Right ventricle myocardium inferior (tissue), 1 donor: ENCODE data around the gene PLAA. TPM values are rescaled to one million over a fixed set of nuclear protein-coding genes. Genes with fewer than 3 reads are reported as not detected.

Source experiments
- ATAC-seq: fragments of 200-7000 bp; cut with Tn5 transposase; one replicate; pipeline ENCODE4 v1.9.1; 2020; ENCODE audit warnings: mild to moderate bottlenecking, moderate library complexity
- DNase-seq: peaks from one replicate; pipeline ENCODE4 v3.0.0; 2021; ENCODE audit errors: missing footprints
- intact Hi-C: fragments of 100-400 bp; cut with DNase I; formaldehyde crosslinking; loops from one replicate; pipeline ENCODE4 v1.11.0; 2022
- long read RNA-seq: library from polyadenylated mRNA; unstranded; transcript quantifications from one replicate; pipeline ENCODE4 v2.0.0, GENCODE V29; 2021
- total RNA-seq: library from RNA; stranded (reverse); fragmentation: NEBNext Ultra II Directional; extraction: Animal tissue kit (Norgen Biotek cat#: 25700); gene quantifications from one replicate; pipeline ENCODE4 v1.2.1, GENCODE V29; 2021
- donor health status: DM: no; HTN: yes; CAD: no; lungs with severe emphysema.

Gene PLAA
- 30.3 TPM for total RNA-seq
- long read RNA-seq, full-length matches to known transcripts = 30 of 31 reads
- long read RNA-seq, partial matches to known transcripts = 0 of 31 reads
- long read RNA-seq, other reads (novel, unspliced or antisense) = 1 of 31 reads

DNA sequence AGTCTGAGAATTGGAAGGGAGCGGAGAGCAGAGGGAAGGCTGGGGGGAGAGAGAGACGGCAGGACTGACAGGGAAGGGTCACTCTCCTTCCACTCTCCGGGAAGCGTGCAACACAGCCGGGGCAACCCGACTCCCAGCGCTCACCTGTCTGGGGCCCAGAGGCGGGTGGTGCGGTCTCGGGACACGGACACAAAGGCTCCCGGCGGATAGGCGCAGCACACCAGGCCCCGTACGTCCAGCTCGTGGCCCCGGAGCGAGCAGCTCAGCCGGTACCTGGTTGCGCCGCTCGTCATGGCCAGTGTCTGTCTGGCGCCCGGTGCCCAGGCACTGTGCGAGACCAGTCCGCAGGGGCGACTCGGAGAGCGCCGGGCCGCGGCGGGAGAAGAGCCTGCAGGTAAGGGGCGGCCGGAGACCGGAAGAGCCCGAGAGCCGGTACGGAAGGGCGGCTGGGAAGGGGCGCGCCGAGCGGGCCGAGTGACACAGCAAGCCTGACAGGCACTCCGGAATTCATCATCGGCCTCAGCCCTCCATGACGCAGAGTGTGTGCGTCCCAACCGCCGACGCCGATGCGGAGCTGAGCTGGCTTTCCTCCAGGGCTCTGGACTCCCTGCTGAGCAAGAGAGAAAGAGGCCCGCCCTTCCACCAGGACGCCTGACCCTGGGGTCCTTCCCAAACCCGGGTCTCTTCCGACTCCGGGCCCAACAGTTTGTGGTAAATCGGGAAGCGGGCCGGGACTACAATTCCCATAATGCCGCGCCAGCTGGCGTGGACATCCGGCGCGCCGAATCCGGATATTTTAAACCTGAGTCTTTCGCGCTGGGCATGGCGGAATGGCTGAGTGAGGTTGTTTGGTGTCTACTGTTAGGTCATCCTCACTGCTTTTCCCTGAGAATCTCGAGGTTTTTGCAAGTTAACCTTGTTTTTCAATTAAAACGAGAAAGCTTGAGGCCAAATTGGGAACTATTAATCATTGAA is at the start of gene PLAA:
Gene PLAA (minus strand): TSS at position 490 of the 975 bp plus-strand sequence. CDS start 197 bp downstream, at position 293.
- DNase-seq (peak; percentile 94), ATAC-seq (peak; percentile 99)
- intact Hi-C loops = loop anchor here (2.0 kb wide), 1 partner anchor 54 kb away; the partner anchor contains the start of gene CAAP1

DNA sequence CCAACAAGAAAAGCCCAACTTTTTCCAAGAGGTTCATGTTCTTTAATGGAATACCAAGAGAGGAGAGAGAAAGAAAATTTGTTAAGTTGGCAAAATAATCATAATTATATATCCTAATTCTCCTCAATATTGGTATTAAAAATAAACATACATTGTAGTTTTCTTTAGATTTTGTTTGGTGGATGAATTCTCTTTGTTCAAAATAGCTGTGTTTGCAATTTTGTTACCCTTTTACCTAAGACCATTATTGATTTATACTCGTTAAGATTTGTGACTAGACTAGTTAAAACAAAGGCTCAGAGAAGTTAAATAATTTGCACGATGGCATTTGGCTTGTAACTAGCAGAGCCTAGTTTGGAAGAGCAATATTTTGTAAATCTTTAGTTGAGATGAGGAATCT is 48.8 kb upstream of the PLAA start:
- intact Hi-C loops = no loop called here
- ATAC-seq (no peak), DNase-seq (no peak)

DNA sequence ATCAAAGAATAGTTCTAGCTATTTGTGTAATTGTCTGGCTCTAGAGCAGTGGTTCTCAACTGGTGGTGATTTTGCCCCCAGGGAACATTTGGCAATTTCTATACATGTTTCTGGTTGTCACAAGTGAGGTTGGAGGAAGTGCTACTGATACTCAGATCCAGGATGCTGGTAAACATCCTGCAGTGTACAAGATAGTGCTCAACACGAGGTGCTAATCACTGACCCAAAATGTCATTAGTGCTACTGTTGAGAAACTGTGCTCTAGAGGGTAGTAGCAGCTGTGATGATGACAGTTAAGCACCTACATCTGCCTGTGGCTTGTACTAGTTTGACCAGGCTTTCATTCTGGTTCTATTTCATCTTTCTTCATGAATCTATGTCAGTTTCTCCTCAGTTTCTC is 36.3 kb upstream of the PLAA start:
- intact Hi-C loops = no loop called here
- DNase-seq = no peak
- ATAC-seq = no peak

DNA sequence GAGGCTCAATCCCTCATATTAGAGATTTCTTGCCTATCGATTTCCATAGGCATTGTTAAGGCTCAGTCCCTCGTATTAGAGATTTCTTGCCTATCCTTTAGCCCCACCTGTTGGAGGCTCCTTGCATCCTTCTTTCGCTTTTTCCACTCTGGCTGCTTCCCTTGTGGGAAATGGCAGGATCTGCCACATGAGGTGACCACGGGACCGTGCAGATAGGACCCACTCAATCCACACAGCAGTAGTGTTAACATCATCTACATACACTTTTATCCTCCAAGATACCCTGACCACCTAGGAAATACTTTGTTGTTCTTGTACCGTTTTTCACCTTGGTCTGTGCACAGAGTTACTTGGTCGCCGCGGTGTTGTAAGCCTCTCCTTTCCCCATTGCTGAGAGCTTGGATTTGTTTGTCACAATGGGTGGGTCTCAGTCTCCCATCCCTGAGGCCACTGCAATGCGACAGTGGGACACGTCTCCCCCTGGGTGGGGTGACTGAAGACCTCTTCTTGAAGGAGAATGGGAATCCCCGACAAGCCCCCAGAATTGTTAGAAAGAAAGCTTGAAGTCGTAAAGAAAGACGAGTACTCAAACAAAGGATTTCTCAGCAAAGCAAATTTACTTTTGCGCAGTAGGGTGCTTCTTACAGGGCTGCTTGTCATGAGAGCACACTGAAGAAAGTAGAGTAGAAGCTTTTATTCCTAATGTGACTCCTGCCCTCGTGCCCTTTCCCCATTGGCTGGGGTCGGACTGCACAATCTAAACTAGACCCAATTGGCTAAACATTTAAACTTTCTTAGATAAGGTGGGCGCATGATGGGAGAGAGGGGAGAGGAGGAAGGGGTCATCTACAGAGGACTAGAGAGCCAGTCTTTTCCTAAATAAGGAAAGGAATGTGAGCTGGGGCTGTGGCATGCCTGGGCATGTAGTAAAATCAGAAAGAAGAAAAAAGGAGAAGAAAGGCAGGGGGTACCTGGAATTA is 29.0 kb upstream of the PLAA start:
- peak; percentile 52 for ATAC-seq
- DNase-seq = no peak

DNA sequence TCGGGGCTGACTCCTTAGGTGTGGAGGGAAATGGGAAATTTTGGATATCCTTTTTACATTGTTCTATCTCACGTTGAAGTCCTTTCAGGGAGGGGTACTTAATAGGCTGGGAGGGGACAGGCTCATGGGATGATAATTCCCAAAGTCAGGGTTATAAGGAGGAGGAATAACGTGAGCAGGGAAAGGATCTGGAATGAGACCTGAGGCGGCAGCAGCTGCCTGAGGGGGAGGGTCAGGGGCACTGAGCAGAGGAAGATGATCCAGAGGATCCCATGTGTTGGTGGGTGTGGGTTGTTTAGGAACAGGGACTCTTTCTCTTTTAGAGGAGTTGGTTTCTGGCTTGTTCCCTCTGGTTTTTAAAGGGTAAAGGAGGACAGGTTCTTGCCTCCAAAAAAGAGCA is 27.9 kb upstream of the PLAA start:
- no peak for DNase-seq
- no peak for ATAC-seq
- intact Hi-C loops = loop anchor here (2.0 kb wide), 1 partner anchor 230 kb away; no protein-coding TSS in a partner anchor

More for the DNA sequence above, 29.0 kb upstream of the PLAA start:
- intact Hi-C loops = loop anchor here (2.0 kb wide), 1 partner anchor 231 kb away; no protein-coding TSS in a partner anchor

DNA sequence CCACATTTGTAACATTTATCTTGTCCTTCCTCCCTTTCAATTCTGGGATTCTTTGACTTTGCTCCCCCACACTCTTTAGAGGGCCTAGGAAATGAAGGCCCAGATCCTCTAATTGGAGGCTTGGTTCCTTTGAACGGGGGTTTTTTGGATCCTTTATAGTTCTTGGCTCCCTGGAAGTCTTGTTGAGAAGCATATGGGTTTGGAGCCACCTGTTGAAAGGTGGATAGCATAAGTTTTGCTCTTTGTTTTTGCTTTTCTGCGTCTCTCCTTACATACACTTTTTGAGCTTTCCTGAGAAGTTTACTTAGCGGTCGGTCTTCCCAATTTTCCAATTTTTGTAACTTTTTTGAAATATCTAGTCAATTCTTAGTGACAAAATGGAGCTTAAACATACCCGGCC is 26.9 kb upstream of the PLAA start:
- ATAC-seq = no peak
- DNase-seq = no peak
- intact Hi-C loops = loop anchor here (2.0 kb wide), 1 partner anchor 229 kb away; no protein-coding TSS in a partner anchor

DNA sequence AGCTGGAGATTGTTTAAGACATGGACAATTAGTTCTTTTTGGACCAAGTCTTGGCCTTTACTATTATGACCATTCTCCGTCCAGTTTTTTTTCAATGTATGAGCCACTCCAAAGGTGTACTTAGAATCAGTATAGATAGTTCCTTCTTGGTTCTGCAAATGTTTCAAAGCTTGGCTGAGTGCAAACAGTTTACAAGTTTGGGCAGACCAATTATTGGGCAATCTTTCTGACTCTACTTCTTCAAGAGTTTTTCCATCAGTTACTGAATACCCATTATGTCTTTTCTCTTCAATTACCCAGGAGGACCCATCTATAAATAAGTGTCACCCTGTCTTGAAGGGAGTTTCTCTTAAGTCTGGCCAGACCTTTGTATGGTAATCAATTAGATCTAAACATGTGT is 24.7 kb upstream of the PLAA start:
- no peak for DNase-seq
- intact Hi-C loops = no loop called here
- ATAC-seq = no peak

DNA sequence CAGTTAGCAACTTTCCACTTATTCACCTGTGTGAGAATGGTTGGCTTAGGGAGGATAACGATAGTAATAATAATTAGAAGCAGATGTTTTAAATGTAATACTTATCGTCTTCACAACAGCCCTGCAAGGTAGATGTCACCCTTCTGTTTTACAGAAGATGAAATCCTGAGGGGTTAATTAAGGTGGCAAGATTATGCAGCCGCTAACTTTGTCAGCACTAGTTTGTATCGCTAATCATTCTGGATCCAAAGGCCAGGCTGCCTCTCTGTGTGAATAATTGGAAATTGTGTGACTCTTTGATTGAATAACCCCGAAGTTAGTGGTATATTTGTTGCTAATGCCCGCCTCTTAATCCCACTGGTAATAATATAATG is 9.8 kb upstream of the PLAA start:
- intact Hi-C loops = loop anchor here (2.0 kb wide), 1 partner anchor 64 kb away; the partner anchor contains the start of gene CAAP1
- ATAC-seq = no peak

DNA sequence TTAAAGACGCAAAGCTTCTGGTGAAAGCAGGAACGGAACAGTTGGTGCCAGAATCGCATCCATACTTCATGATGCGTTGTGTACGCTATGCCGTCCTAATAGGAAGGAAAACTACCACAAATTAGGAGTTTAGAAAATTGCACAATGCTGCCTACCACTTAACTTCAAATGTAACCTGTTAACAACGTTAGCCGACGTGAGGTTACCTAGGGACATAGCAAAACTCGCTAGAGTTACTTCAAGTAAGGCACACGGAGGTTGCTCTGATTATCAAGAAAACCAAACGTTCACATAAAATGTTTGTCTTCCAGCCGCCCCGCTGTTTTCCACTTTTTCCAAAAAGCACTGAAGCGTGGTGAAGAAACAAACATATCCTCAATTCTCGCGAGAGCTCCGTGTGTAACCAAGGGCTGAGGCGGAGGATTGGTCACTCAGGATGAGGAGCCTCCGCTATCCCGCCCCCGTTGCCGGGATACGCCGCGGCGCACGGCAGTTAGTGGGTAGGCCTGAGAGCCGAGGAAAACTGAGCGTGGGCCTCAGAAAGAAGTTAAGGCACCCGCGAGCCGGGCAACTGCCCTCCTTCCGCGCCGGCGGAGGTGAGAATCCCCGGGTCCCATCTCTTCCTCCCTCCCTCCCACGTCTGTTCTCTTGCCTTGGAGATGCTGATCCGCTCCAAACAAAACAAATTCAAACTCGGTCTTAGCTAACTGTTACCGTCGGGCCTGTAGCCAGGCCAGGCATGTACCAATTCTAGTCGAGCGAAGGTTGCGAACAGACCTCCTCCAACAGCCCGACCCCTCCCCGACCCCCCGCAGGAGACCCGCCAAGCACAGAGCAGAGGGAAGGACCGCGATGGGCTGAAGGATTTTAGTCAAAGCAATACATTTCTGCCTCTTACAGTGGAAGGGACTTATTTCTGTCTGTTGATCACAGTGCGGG is 9.1 kb upstream of the PLAA start, which contains the start of gene IFT74:
Gene IFT74 (plus strand): TSS at position 492 of the 939 bp plus-strand sequence. CDS start 5,556 bp downstream, outside the sequence.
- DNase-seq (peak; percentile 99), ATAC-seq (peak; percentile 100)
- intact Hi-C loops = loop anchor here (2.0 kb wide), 1 partner anchor 63 kb away; the partner anchor contains the start of gene CAAP1

More for the DNA sequence above, 9.8 kb upstream of the PLAA start:
- DNase-seq = no peak

DNA sequence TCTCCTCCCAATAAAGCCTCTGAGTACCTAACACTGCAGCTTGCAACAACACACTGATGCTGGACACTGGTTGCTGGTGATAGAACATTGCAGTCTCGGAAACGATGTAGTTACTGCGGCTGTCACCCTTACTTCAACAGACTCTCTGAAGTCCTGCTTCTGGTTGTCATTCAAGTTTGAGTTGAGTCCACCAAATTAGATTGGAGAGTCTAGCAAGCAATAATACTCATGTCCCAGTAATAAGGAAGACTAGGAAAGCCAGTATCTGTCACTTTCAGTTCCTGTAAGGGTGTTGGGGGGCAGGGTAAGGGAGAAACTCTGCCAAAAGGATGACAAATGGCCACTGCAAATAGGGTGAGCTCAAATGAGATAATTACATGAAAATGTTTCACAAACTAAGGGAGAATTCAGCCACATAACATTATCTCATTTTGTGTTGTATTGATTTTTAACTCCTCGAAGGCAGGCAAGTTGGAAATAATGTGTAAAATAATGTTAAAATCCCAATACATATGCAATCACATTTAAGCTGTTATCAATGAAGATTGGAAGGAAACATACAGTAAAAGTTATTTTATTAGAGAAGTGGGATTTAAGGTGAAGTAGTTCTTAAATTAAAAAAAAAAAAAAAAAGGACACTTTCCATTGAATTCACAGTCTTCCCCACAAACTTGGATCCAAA is 8.3 kb upstream of the PLAA start:
- ATAC-seq (peak; percentile 41), DNase-seq (no peak)
- intact Hi-C loops = no loop called here

DNA sequence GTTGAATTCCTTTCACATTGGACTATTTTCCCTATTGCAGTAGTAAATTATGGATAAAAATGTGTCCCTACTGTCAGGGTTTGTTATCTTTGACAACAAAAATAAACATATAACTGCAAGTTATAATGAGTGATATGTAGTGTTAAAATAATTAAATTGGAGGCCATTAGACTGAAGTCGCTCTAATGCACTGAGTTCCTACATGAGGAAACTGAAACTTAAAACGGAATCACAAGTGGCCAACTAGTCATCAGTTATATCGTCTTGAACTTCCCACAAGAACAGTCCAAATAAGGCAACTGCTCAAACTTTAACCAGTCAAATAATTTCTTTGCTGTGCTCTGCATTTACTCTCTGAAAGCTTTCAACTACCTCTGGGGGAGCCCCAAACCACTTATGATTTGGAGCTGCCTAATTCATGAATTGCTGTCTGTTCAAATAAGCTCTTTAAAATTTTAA is 7.0 kb upstream of the PLAA start:
- DNase-seq (no peak), ATAC-seq (no peak)
- intact Hi-C loops = no loop called here

DNA sequence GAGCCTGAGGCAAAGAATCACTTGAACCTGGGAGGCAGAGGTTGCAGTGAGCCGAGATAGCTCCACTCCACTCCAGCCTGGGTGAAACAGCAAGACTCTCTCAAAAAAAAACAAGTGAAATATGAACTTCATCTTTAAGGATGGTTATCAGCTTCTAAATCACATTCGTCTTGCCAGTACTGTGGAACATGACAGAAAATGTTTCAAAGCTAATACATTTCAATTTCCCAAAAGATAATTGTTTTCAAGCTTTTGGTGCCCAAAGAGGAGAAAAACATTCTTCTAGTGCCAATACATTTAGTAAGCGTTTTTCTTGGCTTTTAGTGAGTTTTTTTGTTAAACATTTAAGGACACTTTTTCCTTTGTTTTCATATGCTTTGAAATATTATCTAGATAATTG is 4.8 kb upstream of the PLAA start:
- ATAC-seq (no peak), DNase-seq (no peak)
- intact Hi-C loops = no loop called here

DNA sequence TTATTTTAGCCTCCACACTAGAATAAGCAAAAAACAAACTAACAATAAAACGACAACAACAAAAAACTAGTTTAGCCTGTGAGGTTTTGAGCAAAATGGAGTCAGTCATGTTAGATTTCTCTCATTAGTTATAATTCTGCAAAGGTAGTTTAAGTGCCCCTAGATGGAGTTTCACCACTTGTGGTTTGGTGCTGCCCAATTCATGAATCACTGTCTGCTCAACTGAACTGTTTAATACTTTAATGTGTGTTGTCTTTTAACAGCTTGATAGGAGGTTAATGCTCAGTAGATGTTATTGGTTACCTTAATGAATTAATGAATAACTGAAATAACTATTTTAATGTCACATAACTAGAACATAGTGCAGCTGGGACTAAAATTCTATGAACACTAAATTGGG is 3.5 kb upstream of the PLAA start:
- intact Hi-C loops = no loop called here
- no peak for DNase-seq
- ATAC-seq = no peak

DNA sequence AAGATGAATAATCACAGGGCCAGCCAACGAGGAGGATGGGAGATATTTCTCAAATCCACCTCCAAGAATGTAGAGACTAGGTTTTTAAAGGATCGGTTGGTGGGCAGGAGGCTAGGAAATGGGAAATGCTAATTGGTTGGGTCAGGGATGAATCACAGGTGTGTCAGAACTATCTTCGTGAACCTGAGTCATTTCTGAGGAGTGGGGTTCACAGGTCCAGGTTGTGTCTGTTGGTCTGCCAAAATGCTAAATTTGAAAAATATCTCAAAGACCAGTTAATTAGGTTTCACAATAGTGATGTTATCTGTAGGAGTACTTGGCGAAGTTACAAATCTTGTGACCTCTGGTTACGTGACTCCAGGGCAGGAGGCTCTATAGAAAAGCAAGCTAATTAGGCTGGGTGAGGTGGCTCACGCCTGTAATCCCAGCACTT is 2.6 kb upstream of the PLAA start:
- no peak for ATAC-seq
- DNase-seq = no peak
- intact Hi-C loops = no loop called here

DNA sequence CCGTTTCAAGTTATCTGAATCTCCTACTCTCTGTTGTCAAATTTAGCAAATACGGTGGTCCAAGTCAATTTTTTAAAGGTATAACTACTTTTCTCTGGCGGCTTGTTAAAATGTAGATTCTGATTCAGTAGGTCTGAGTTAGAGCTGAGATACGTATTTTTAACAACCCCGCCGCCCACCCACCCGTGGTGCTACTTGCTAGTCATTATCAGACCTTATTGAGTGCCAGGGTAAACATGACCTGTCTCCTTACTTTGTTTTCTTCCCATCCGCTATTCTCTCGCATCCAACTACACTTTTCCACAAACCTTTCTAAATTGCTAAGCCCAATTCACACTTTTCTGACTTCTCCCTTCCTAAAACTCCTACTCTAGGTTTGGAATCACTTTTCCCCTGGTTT is 694 bp upstream of the PLAA start:
- DNase-seq = no peak
- no peak for ATAC-seq
- intact Hi-C loops = loop anchor here (2.0 kb wide), 1 partner anchor 55 kb away; the partner anchor contains the start of gene CAAP1

DNA sequence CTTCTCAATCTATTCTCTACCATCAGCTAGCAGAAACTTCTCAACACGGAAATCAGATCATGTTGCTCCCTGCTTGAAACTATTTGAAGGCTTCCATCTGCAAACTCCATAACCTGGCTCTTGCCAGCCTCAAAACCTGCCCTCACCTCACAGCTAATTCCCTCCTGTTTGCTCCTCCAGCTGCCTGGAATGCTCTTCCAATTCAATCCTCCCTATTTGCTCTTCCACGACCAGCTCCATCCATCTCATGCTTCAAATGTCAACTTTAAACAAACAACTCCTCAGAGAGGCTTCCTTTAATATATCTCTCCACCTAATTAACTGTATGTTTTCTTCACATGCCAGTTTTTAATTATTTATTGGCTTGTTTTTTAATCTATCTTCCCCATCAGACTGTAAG is 1.5 kb downstream of the PLAA start:
- ATAC-seq (no peak), DNase-seq (no peak)
- intact Hi-C loops = no loop called here

DNA sequence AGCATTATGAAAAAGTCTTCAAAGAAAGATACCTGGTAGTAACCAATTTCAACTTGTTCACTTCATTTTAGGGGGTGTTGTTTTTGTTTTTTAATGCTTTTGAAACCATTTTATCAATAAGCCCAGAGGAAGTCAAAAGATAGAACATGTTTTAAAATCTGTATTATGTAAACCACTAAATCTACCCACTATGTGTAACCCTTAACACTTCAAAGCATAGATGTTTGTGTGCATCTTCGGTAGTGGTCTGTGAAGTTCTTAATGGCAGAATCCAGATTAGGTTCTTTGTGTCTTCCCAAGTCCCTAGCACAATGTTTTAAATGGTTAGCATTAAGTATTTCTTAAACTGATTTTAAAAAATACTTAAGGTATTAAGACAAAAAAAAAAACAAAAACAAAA is 6.3 kb downstream of the PLAA start:
- ATAC-seq = no peak
- no peak for DNase-seq
- intact Hi-C loops = no loop called here
